Measurements from ENCODE around the gene APOO. TPM values are rescaled to one million over a fixed set of nuclear protein-coding genes. Genes with fewer than 3 reads are reported as not detected.
"Not testable (repeated sequence)": the region's sequence is repeated elsewhere in the genome, so short reads cannot be mapped to it uniquely, and the experiment has no call there.

Gene APOO
- total RNA-seq, 1 donor = 2.0 TPM

DNA sequence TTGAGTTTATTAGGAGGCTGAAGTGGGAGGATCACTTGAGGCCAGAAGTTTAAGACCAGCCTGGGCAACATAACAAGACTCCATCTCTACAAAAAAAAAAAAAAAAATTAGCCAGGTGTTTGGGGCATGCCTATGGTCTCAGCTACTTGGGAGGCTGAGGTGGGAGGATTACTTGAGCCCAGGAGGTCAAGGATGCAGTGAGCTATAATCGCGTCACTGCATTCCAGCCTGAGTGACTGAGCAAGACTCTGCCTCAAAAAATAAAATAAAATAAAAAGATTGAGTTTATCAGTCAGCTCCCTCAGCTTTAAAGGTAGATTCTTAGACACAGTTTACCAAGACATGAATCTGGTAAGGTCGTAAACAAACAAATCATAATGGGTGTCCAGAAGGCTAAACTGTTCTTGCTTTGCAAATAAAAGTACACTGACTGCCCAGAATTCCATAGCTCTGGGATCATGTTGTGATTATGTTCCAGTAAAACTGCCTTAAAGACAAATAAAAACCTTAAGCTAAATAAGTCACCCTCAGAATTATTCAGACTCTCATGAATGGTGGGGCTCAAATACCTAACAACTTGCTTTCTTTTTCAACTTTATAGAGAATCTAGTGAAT is 18.7 kb downstream of the APOO start:
- H3K27me3 ChIP-seq (ENCODE audit: insufficient read depth, low read length) = no peaks in the 10 kb centered on the region
- no peak overlapping the region for H3K4me3 ChIP-seq (ENCODE audit: low read length)
- peaks cover 5% of the 10 kb centered on the region for H3K4me1 ChIP-seq (ENCODE audit: insufficient read depth, low read length)
- H3K9me3 ChIP-seq (ENCODE audit: low read depth, low read length) = no peaks in the 10 kb centered on the region

DNA sequence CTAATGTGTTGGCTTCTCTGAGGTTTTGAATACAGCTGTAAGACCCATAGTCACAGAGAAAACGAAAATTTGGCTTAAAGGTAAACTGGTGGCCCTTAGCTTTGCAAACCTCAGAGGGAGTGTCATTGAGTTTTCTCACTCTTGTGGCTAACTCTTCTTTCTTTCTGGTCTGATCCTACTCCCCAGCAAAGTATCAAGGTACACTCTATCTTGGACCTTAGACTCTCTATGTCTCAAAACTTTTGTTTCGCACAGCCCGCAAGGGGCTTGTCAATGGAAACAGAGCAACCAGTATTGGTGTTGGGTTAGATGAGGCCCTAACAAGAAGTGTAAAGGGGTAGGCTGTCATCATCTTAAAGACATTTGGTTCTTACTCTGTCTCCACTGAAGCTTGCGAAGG is 19.8 kb downstream of the APOO start:
- H3K4me3 ChIP-seq (ENCODE audit: low read length) = no peak overlapping the region
- no peaks in the 10 kb centered on the region for H3K27me3 ChIP-seq (ENCODE audit: insufficient read depth, low read length)
- peaks cover 9% of the 10 kb centered on the region for H3K4me1 ChIP-seq (ENCODE audit: insufficient read depth, low read length)
- no peaks in the 10 kb centered on the region for H3K9me3 ChIP-seq (ENCODE audit: low read depth, low read length)

DNA sequence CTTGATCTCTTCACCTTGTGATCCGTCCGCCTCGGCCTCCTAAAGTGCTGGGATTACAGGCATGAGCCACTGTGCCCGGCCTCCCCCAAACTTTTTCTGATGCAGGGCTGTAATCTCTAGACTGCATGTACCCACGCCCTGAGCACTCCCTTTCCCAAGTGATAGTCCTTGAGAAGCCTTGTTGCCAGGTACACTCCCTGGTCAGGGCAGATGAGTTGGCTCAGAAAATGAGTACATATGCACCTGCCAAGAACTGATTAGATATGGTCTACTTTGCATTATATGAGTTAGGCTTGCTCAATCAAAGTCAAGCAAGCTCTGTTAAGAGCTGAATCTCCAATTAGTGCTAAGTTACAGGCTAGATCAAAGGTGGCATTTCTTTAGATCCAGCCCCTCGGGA is 20.3 kb downstream of the APOO start:
- Histone ChIP-seq H3K27me3 (ENCODE audit: insufficient read depth, low read length) (no peaks in the 10 kb centered on the region), H3K4me3 (ENCODE audit: low read length) (no peak overlapping the region), H3K9me3 (ENCODE audit: low read depth, low read length) (no peaks in the 10 kb centered on the region), H3K4me1 (ENCODE audit: insufficient read depth, low read length) (peaks cover 9% of the 10 kb centered on the region)

DNA sequence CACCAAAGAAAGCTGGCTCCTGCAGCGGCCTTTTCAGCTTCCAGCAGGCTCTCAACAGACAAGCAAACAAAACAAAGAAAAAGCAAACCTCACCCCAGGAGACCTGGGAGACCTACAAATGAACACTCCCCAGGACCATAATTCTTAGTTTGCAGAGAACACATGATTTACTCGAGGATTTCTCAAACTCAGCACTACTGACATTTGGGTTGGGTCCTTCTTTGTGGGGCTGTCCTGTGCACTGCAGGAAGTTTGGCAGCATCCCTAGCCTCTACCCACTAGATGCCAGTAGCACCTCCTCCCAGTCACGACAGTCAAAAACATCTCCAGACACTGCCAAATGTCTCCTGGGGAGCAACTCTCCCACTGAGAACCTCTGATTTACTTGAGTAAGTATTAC is 21.9 kb downstream of the APOO start:
- Histone ChIP-seq H3K27me3 (ENCODE audit: insufficient read depth, low read length) (no peaks in the 10 kb centered on the region), H3K9me3 (ENCODE audit: low read depth, low read length) (no peaks in the 10 kb centered on the region), H3K4me3 (ENCODE audit: low read length) (no peak overlapping the region), H3K4me1 (ENCODE audit: insufficient read depth, low read length) (peaks cover 9% of the 10 kb centered on the region)

DNA sequence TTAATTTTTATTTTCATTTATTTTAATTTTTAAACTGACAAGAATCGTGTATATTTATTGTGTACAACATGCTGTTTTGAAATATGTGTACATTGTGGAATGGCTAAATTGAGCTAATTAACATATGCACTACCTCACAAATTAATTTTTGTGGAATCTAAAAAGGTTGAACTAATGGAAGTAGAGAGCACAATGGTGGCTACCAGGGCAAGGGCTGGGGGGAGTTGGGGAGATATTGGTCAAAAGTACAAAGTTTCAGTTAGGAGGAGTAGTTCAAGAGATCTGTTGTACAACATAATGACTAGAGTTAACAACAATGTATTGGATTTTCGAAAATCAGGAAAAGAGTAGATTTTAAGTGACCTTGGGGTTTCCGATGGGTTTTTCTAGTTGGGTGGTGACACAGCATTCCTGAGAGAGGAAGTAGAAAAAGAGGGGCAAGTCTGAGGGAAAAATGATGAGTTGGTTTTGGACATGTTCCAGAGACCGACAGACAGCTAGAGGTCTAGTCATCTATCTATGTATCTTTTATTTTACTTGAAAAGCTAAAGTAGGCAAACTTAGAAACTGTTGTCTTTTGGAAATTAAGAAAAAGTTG is 23.2 kb downstream of the APOO start:
- no peaks in the 10 kb centered on the region for H3K27me3 ChIP-seq (ENCODE audit: insufficient read depth, low read length)
- no peaks in the 10 kb centered on the region for H3K9me3 ChIP-seq (ENCODE audit: low read depth, low read length)
- peaks cover 9% of the 10 kb centered on the region for H3K4me1 ChIP-seq (ENCODE audit: insufficient read depth, low read length)
- no peak overlapping the region for H3K4me3 ChIP-seq (ENCODE audit: low read length)

DNA sequence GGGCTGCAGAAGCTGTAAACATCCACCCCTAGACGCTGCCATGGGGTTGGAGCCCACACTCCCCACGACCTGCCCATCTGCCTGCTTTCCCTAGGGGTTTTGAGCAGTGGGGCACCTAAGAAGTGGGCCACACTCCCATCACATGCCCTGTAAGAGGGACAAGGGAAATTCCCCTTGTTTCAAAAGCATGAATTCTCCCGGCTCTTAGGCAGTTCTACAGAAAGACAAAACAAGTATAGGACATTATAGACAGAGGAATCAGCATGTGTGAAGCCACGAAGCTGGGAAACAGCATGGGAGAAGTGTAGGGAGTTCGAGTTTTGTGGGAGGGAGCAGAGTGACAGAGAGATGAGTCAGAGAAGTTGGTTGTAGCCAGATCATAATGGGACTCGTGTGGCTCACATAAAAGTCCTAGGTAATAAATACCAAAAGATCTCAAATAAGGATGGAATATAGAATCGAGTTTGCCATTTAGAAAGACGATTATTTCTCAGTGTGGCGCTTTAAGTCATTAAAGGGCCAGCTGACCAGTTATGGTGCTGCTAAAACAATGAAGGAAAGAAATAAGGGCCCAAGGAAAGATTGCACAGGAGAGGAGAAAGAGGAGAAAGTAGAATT is 23.9 kb downstream of the APOO start:
- Histone ChIP-seq H3K4me1 (ENCODE audit: insufficient read depth, low read length) (peaks cover 9% of the 10 kb centered on the region), H3K9me3 (ENCODE audit: low read depth, low read length) (no peaks in the 10 kb centered on the region), H3K27me3 (ENCODE audit: insufficient read depth, low read length) (no peaks in the 10 kb centered on the region), H3K4me3 (ENCODE audit: low read length) (no peak overlapping the region)

DNA sequence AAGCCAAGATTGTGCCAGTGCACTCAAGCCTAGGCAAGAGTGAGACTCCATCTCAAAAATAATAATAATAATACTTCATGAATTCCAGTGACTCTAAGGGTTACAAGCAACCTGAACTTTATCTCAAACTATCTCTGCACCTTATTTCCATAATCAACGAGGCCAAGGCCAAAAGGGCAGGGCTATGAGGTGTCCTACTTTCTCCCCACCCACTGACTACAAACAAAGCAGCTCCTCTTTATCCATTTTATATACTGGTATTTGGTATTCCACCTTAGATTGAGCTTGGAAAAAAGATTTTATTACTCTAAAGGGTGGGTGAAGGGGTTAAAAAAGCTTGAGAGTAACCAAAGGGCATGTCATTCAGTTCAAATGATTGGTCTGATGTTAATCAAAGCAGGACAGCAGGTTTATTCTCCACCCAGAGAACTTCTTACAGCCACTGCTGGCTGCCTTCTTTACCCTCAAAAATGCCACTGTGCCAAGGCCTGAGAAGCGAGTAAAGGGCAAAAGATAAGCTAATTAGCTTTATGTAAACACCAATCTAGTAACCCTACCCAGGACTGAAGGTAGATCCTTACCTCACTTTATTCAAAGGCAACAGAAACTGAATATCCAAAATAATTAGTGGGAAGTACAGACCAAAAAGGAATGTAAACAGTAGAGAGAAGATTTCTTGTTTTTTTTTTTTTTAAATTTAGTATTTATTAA is 28.2 kb downstream of the APOO start:
- Histone ChIP-seq H3K9me3 (ENCODE audit: low read depth, low read length) (no peaks in the 10 kb centered on the region), H3K27me3 (ENCODE audit: insufficient read depth, low read length) (no peaks in the 10 kb centered on the region), H3K4me1 (ENCODE audit: insufficient read depth, low read length) (peaks cover 9% of the 10 kb centered on the region), H3K4me3 (ENCODE audit: low read length) (no peak overlapping the region)

DNA sequence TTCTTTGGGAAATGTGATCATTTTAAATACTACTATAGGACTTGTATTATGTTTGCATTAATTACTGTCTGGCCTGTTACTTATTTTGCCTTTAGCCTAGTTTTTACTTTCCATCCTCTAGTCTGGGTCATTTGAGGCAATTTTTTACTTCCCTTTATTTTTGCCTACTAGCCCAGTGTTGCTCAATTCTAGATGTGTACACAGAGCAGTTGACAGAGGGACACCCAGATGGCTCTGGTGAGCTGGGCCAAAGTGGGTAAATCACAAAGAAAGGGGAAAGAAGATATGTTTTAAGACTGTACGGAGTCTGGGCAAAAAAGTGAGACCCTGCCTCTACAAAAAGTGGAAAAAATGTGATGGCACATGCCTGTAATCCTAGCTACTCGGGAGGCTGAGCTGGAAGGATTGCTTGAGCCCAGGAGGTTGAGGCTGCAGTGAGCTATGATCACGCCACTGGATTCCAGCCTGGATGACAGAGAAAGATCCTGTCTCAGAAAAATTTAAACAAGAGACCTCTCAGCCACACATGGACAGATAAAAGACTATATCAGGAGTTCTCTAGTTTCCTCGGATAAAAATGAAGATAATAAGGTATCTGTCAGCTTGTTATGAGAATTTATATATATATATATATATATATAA is 35.7 kb downstream of the APOO start:
- H3K27me3 ChIP-seq (ENCODE audit: insufficient read depth, low read length) = no peaks in the 10 kb centered on the region
- H3K9me3 ChIP-seq (ENCODE audit: low read depth, low read length) = no peaks in the 10 kb centered on the region
- peaks cover 7% of the 10 kb centered on the region for H3K4me1 ChIP-seq (ENCODE audit: insufficient read depth, low read length)
- no peak overlapping the region for H3K4me3 ChIP-seq (ENCODE audit: low read length)

DNA sequence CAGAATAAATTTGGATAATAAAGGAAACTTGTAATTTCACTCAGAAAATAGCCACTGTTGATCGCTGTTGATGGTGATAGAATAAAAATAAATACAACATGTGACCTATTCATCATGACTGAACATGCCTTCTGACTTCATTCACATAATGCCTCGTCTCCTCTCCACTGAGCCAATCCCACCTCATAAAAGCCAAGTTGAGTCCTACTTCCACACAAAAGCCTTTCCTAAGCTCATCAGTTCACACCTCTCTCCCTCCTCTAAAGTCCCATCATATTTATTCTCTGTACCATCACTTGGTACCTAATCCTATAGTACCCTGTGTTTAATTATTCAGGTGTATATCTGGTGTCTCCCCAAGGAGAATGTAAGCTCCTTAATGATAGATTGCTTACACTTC is 37.7 kb downstream of the APOO start:
- H3K4me3 ChIP-seq (ENCODE audit: low read length) = no peak overlapping the region
- H3K27me3 ChIP-seq (ENCODE audit: insufficient read depth, low read length) = no peaks in the 10 kb centered on the region
- no peaks in the 10 kb centered on the region for H3K9me3 ChIP-seq (ENCODE audit: low read depth, low read length)
- H3K4me1 ChIP-seq (ENCODE audit: insufficient read depth, low read length) = peaks cover 7% of the 10 kb centered on the region

DNA sequence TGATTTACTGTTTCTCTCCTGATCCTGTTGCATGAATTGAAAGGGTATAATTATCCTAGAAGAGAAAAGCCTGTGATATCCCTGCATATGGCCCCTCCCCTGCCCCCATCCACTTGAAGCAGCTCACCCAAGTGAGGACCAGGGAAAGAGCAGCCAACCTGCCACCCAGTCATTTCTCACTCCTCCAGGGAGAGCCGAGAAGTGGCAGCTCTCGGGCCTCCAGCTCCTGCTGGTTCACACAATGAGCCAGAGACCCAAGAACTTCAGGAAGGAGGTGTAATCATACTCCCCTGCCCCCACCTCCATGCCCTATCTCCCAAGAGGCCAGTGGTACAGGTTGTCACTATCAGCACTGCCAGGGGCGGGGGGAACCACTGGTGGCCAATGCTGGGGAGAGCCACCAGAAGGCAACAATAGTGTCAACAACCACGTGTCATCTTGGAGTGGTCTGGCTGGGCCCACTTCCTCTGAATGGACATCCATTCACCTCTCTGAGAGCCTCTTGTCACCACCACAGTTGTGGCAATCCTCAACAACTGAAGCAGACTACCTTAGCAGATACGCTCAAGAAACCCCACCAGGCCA is 42.9 kb downstream of the APOO start:
- no peaks in the 10 kb centered on the region for H3K27me3 ChIP-seq (ENCODE audit: insufficient read depth, low read length)
- H3K9me3 ChIP-seq (ENCODE audit: low read depth, low read length) = no peaks in the 10 kb centered on the region
- no peaks in the 10 kb centered on the region for H3K4me1 ChIP-seq (ENCODE audit: insufficient read depth, low read length)
- no peak overlapping the region for H3K4me3 ChIP-seq (ENCODE audit: low read length)

DNA sequence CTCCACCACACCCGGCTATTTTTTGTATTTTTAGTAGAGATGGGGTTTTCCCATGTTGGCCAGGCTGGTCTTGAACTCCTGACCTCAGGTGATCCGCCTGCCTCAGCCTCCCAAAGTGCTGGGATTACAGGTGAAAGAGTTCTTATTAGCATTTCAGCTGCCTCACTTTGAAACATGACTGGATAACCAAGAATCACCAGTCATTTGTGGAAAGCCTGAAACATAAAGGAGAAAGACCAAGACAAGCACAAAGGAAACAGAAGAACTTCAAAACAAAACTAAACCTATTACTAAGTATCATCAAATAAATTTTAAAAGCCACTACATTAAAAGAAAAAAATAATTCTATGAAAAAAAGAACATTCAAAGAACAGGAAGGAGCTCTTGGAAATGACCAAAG is 45.8 kb downstream of the APOO start:
- not testable (repeated sequence) for H3K4me1 ChIP-seq (ENCODE audit: insufficient read depth, low read length); H3K27me3 ChIP-seq (ENCODE audit: insufficient read depth, low read length); H3K4me3 ChIP-seq (ENCODE audit: low read length); H3K9me3 ChIP-seq (ENCODE audit: low read depth, low read length)

DNA sequence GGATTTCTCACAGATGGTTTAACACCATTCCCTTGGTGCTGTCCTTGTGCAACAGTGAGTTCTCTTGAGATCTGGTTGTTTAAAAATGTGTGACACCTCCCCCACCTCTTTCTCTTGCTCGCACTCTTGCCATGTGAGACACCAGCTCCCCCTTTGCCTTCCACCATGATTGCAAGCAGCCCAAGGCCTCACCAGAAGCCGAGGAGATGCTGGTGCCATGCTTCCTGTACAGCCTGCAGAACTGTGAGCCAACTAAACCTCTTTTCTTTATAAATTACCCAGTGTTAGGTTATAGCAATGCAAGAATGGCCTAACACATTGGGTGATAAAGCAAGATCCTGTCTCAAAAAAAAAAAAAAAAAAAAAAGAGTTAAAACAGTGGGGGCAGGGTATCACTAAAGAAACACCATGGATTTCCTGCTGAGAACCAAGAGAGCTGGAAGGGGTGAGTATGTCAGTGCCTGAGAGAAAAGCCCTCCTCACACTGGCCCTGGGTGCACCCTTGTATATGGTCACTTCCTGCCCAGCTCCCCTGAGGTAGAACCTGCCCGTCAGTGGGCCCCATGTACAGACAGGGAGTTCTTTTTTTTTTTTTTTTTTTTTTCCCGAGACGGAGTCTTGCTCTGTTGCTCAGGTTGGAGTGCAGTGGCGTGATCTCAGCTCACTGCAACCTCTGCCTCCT is 46.4 kb downstream of the APOO start:
- no peaks in the 10 kb centered on the region for H3K4me1 ChIP-seq (ENCODE audit: insufficient read depth, low read length)
- no peak overlapping the region for H3K4me3 ChIP-seq (ENCODE audit: low read length)
- H3K9me3 ChIP-seq (ENCODE audit: low read depth, low read length) = no peaks in the 10 kb centered on the region
- H3K27me3 ChIP-seq (ENCODE audit: insufficient read depth, low read length) = no peaks in the 10 kb centered on the region

DNA sequence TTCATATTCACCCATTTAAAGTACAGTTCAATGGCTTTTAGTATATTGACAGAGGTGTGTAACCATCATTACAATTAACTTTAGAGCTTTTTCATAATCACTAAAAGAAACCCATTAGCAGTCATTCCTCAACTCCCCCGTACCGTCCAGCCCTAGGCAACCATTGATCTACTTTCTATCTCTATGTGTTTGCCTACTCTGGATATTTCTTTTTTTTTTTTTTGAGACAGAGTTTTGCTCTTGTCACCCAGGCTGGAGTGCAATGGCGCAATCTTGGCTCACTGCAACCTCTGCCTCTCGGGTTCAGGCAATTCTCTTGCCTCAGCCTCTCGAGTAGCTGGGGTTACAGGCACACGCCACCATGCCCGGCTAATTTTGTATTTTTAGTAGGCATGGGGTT is 48.5 kb downstream of the APOO start:
- not testable (repeated sequence) for H3K9me3 ChIP-seq (ENCODE audit: low read depth, low read length)

DNA sequence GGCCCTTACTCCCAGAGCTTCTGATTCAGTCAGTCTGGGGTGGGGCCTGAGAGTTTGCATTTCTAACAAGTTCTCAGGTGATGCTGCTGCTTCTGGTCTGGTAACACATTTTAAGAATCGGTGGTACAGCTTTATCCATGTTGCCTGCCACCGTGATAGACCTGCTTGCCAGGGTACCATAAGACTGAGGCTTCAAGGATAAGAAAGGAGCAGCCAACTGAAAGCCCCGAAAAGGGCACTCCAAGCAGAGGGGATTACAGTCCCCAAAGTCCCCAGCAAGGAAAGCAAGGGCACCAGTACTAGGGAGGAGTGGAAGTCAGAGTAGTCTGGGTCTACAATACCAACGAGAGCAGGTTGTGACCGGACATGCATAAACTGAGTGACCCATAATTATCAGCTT is 49.8 kb downstream of the APOO start:
- H3K4me1 ChIP-seq (ENCODE audit: insufficient read depth, low read length) = no peaks in the 10 kb centered on the region
- no peak overlapping the region for H3K4me3 ChIP-seq (ENCODE audit: low read length)
- H3K9me3 ChIP-seq (ENCODE audit: low read depth, low read length) = no peaks in the 10 kb centered on the region
- H3K27me3 ChIP-seq (ENCODE audit: insufficient read depth, low read length) = no peaks in the 10 kb centered on the region

More for the DNA sequence above, 48.5 kb downstream of the APOO start:
- not testable (repeated sequence) for H3K27me3 ChIP-seq (ENCODE audit: insufficient read depth, low read length); H3K4me1 ChIP-seq (ENCODE audit: insufficient read depth, low read length); H3K4me3 ChIP-seq (ENCODE audit: low read length)
